Endothelial cell (in vitro differentiated cells): Measurements from ENCODE around the gene MORC2. TPM values are rescaled to one million over a fixed set of nuclear protein-coding genes. Genes with fewer than 3 reads are reported as not detected.

Experiments
- DNase-seq: peaks from one replicate; pipeline ENCODE4 v3.0.0; 2021; ENCODE audit warnings: low spot score
- H3K27ac Mint-ChIP-seq: one replicate; pipeline ENCODE4 v1.8.0; 2021; ENCODE audit warnings: mixed read lengths, inconsistent platforms; ENCODE audit not compliant: unreplicated experiment
- H3K27me3 Mint-ChIP-seq: one replicate; pipeline ENCODE4 v1.8.0; 2021; ENCODE audit warnings: mild to moderate bottlenecking, moderate library complexity, mixed read lengths, inconsistent platforms; ENCODE audit not compliant: unreplicated experiment
- H3K36me3 Mint-ChIP-seq: one replicate; pipeline ENCODE4 v1.8.0; 2021; ENCODE audit warnings: mild to moderate bottlenecking, low read depth, mixed read lengths, inconsistent platforms; ENCODE audit not compliant: unreplicated experiment
- H3K4me1 Mint-ChIP-seq: one replicate; pipeline ENCODE4 v1.8.0; 2021; ENCODE audit warnings: mild to moderate bottlenecking, mixed read lengths, inconsistent platforms; ENCODE audit not compliant: unreplicated experiment
- H3K4me3 Mint-ChIP-seq: one replicate; pipeline ENCODE4 v1.8.0; 2021; ENCODE audit warnings: mild to moderate bottlenecking, mixed read lengths, inconsistent platforms; ENCODE audit not compliant: unreplicated experiment
- H3K9me3 Mint-ChIP-seq: one replicate; pipeline ENCODE4 v1.8.0; 2021; ENCODE audit warnings: mixed read lengths, inconsistent platforms; ENCODE audit not compliant: unreplicated experiment
- CTCF ChIP-seq: fragments of 200-600 bp; sonication (generic); IDR thresholded peaks from one replicate; pipeline ENCODE4 v1.5.0; 2021; ENCODE audit warnings: antibody characterized with exemption; ENCODE audit not compliant: unreplicated experiment
- total RNA-seq: library from RNA; stranded (reverse); fragmentation: NEBNext Ultra II Directional; extraction: Animal tissue kit (Norgen Biotek cat#: 25700); gene quantifications from one replicate; pipeline ENCODE4 v1.2.1, GENCODE V29; 2021; ENCODE audit not compliant: unreplicated experiment

Gene MORC2
- total RNA-seq, 1 donor from 2014 or later: 56.2 TPM

DNA sequence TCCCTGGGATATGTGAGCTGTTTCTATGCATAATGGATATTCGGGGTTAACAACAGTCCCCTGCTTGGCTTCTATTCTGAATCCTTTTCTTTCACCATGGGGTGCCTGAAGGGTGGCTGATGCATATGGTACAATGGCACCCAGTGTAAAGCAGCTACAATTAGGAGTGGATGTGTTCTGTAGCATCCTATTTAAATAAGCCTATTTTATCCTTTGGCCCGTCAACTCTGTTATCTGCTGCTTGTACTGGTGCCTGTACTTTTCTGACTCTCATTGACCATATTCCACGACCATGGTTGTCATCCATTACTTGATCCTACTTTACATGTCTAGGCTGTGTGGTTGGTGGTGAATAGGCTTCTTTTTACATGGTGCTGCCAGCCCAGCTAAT lies 1.8 kb upstream of the MORC2 start:
- Mint-ChIP-seq H3K9me3 (no peaks in the 10 kb centered on the region), H3K36me3 (peaks cover 51% of the 10 kb centered on the region), H3K27ac (peak overlapping the region; percentile 89), H3K27me3 (peaks cover 12% of the 10 kb centered on the region), H3K4me1 (peaks cover 48% of the 10 kb centered on the region), H3K4me3 (peak overlapping the region; percentile 96)
- no peak for DNase-seq
- TF ChIP-seq CTCF: no peak

DNA sequence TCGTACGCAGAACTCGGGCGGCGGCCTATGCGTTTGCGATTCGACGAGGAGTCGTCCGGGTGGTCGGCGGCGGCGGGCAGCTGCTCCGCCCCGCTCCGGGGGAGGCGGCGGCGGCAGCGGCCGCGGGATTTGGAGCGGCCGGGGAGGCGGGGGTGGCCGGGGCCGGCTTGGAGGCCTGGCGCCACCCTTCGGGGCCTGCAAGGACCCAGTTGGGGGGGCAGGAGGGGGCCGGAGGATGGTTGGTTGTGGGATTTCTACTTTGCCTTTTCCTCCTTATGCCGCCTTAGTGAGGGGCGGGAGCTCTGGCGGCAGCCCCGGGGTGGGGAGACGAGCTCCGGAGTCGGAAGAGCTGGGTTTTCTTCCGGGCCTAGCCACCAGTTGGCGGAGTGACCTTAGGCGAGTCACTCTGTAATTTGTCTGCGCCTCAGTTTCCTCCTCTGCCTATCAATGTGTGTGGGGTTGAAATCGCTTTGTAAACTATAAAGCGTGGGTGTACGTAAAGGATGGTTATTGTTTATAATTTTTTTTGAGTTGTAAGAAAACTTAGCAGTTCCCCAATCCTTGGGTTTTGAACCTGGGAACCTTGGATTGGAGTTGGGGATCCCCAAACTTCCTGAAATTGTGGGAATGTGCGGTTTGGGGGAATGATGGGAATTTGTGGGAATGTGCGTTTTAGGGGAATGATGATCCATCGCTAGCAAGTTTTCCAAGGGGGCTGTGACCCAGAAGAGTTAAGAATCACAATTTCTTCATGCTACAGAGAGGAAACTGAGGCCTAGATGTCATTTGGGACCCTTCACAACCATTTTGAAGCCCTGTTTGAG lies 1.2 kb upstream of the MORC2 start:
- DNase-seq: peak; percentile 50
- peaks cover 54% of the 10 kb centered on the region for H3K4me1 Mint-ChIP-seq
- TF ChIP-seq CTCF: no peak
- H3K36me3 Mint-ChIP-seq: peaks cover 47% of the 10 kb centered on the region
- H3K27ac Mint-ChIP-seq: peak overlapping the region; percentile 89
- H3K4me3 Mint-ChIP-seq: peak overlapping the region; percentile 96
- H3K9me3 Mint-ChIP-seq: no peaks in the 10 kb centered on the region
- H3K27me3 Mint-ChIP-seq: peaks cover 12% of the 10 kb centered on the region

- Mint-ChIP-seq H3K4me1 (peaks cover 57% of the 10 kb centered on the region), H3K27me3 (peaks cover 12% of the 10 kb centered on the region), H3K4me3 (peak within 1 kb of the TSS; percentile 96), H3K36me3 (peaks cover 39% of the 10 kb centered on the region), H3K27ac (peak within 1 kb of the TSS; percentile 95), H3K9me3 (no peaks in the 10 kb centered on the region)
- peak; percentile 95 for DNase-seq
- no peak for TF ChIP-seq CTCF
These were observed 454 bp upstream of the MORC2 start, which contains the start of gene TUG1 for GRCh38 chr22:30968924-30969531. Gene TUG1 (plus strand): TSS chr22:30969265.

DNA sequence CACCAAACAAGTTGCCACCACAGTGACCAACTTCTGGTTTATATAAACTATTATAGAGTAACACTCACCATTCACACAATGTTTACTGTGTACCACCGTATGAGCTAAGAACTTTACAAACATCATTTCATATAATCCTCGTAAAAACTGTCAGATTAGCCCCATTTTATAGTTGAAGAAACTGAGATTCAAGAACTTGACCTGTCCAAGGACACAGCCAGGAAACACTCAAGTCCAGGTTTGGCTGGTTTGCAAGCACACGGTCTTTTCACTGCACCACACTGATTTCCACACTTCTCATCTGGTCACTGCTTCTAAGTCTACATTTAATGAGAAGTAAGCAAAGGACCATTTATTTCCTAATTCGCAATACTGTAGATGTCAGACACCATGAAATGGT lies 3.7 kb downstream of the MORC2 start:
- Mint-ChIP-seq H3K9me3 (no peaks in the 10 kb centered on the region), H3K4me3 (no peak overlapping the region), H3K36me3 (peaks cover 10% of the 10 kb centered on the region), H3K27ac (no peak overlapping the region), H3K4me1 (peaks cover 36% of the 10 kb centered on the region), H3K27me3 (peaks cover 7% of the 10 kb centered on the region)
- no peak for DNase-seq
- no peak for TF ChIP-seq CTCF

GRCh38 chr22:30955153-30955552 lies 13.4 kb downstream of the MORC2 start:
- Mint-ChIP-seq H3K4me3 (no peak overlapping the region), H3K27ac (peak overlapping the region; percentile 4), H3K4me1 (peaks cover 9% of the 10 kb centered on the region), H3K36me3 (peaks cover 23% of the 10 kb centered on the region), H3K9me3 (no peaks in the 10 kb centered on the region), H3K27me3 (peaks cover 2% of the 10 kb centered on the region)
- TF ChIP-seq CTCF: no peak
- DNase-seq: no peak
